Mesenteric fat pad (tissue), 1 donor: ENCODE measurements around the gene KCND3. TPM values are rescaled to one million over a fixed set of nuclear protein-coding genes. Genes with fewer than 3 reads are reported as not detected.
A peak's percentile ranks its signal among the peaks of the same experiment; 100 is the strongest.
"Not testable (repeated sequence)": the region's sequence is repeated elsewhere in the genome, so short reads cannot be mapped to it uniquely, and the experiment has no call there.

ENCODE experiments used
- DNase-seq: peaks from one replicate; pipeline ENCODE4 v3.0.0-alpha.2; 2020; ENCODE audit warnings: low spot score
- total RNA-seq: library from RNA; stranded (reverse); fragmentation: NEBNext Ultra II Directional; extraction: Animal tissue kit (Norgen Biotek cat#: 25700); gene quantifications from one replicate; pipeline ENCODE4 v1.2.1, GENCODE V29; 2021
- donor health status: DM: yes; HTN: yes; CAD: no.

The KCND3 gene
- total RNA-seq, 1 donor from 2014 or later, result 18.4 TPM

DNA sequence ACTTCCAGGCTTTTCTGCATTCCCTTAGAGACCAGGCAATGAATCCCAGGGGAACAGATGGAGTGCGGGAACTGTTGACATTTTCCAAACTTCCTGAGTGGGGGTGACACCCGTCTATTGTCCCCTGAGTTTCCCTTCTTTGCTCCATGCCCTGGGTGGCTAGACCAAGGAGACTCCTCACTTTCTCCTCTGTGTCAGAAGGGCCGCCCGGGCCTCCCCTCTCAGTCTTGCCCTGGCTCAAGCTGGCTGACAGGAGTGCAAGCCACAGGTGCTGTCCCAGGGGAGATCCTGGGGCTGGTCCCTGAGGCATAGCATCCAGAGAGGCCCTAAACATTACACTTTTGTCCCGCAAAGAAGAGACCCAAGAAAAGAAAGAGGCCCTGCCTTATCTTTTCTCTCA lies 170.9 kb downstream of the KCND3 start:
- DNase-seq, result peak; percentile 69

DNA sequence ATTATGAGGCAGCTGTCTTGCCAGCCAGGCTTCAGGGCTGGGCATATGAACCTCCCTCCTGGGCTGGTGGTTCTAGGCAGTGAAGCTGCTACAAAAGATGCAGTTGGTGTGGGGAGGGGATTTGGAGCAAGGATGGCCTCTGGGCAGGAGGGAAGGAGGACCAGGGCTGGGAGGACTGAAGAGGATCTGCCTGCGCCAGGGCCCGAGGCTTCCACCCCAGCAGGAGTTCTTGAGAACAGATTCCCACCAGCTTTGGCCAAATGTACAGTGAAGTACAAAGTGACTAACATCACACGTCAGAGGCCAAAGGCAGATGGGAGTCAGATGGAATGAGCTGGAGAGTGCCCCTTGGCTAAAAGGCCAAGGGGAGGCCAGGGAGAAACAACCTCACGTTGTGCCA lies 171.4 kb downstream of the KCND3 start:
- peak; percentile 75 for DNase-seq

DNA sequence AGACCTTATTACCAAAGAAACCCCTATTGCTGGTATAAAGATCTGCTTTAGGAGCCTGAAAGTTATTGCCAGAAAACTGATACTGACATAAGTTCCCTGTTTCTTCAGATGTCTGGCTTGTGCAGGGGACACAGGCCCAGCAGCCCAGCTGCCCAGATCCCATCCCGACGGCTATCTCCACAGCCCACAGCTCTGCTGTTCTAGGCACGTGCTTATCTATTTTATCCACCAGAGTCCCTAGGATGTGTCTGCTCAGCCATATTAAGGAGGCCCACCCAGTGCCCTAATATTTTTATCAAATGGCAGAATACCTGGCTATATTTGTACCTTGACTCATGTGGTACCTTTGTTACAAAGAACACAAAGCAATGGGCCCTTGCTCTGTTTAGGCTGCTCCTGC lies 174.8 kb downstream of the KCND3 start:
- DNase-seq, result no peak

DNA sequence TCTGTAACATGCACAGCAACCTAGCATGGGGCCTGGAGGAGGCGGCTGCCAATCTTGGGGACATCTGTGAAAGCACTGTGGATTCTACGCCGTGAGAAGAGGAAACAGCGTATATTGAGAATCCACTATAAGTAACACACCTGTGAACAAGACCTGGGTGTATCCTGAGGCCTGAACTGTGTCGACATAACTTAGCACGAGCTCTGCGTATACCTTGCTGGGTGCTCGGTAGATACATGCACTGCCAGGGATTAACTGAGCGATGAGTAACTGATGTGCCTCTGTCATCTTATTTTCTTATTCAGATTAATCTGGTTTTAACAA lies 175.2 kb downstream of the KCND3 start:
- no peak for DNase-seq

DNA sequence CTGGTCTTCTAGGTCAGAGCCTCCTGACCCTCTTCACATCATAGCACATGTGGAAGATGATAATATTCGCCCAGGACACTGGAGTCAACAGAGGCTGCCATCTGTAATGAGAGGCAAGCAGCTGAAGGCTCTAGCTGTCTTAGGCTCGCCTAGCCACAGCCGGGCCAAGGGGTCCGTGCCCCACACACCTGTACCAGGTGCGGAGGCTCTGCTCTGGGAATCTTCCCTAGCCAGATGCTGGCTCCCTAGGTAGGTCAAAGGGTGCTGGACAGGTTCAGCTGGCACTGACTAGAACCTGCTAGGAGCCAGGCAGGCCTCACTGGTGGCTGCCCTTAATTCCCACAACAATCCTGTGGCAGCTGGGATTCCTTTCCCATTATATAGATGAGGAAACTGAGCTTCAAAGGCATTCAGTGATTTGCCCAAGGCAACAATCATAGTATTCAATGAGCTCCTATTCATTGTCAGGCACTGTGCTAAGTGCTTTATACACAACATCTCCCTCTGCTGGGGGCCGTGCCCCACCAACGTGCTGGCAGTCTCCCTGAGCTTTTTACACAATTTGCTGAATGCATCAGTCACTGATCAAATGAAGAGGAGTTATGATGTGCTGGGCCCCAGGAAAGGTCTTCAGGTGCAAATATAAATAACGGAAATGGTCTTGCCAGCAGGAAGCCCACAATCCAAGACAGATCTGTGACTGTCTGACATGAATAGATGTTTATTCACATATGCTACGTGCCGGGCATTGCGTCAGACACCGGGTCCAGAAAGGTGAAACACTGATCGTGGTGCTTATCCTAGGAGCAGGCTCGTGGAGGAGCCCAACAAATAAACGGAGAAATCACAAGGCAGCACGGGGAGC lies 175.8 kb downstream of the KCND3 start:
- no peak for DNase-seq

DNA sequence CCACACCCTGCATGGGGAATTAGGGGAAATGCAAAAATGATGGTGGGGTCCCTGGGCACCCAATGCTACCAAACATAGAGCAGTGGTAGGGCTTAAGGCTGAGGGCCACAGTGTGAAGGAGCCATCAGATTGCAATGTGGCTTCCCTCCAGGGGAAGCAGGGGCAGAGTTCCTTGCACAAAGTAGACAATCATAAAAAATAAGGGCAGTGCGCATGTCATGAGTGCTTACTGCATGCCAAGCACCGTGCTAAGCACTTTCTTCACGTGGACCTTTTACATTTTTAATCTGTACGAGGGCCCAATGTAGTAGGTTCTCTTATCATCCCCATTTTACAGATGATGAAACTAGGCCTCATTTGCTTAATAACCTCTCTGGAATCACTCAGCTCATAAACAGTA lies 177.2 kb downstream of the KCND3 start:
- no peak for DNase-seq

DNA sequence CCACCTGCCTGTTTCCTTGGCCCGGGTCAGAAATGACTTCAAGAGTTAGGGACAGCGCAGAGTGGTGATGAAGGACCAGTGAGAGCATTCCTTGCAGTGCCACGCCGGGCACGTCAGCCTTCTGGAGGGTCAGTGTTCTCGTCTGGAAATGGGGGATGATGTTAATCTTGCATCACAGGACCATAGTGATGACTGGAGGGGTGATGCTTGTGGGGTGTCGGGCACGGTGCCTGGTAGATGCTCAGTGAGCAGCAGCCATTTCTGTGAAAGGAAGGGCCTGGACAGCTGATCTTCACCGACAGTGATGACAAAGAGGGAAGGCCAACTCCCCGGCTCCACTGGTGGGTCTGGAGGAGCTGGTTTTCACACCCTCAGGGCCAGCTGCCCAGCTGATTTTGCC lies 177.6 kb downstream of the KCND3 start:
- DNase-seq, result peak; percentile 85

DNA sequence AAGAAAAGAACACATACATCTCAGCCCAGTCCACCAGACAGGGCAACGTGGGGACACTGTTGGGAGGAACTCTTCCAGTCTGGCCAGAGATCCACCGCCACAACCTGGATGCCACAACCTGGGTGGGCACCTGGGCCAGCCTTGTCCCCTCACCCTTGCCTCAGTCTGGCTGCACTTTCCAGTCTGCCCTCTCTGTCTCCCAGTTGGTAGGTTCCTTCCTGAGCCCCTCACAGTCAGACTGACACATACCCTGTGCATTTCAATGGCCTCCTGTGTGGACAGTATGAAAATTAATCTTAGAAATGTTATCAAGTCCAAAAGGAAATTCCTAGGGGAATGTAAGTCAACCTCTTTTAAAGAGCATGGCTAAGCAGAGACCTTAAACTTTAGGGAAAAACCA lies 184.2 kb downstream of the KCND3 start:
- no peak for DNase-seq

DNA sequence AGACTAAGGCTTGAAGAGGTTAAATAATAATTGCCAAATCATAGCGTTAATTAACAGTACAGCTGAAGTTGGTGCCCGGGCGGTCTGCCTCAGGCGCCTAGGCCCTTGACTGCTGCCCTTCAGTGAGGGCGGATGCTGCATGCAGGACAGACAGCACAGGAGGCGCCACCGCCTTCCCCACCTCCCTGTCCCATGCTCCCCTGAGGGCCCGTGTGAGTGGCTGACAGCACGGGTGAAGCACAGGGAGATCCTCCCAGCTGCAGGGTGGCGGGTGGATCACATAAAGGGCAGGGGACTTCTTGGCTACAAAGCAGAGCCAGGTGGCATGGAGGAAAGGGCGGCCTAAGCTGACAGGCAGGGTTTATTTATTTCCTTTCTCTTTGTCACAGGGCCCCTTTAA lies 184.7 kb downstream of the KCND3 start:
- DNase-seq, result no peak

DNA sequence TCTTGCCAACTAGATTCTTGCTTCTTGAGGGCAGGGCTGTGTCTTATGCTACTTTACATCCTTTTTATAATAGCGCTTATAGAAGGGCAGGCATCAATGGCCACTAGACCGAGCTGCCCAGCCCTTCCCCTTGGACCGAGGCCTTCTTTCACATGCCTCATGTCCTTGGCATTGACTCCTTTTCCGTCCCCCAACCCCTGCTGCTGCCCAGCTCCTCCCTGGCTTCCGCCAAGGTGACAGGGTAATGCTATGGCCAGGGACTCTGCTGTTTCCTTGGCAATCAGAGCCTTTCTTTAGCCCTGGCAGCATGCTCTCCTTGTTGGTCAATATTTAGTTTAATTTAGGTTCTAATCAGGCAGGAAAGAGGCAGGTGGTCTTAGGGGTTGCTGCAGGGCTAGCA lies 185.5 kb downstream of the KCND3 start:
- DNase-seq, result no peak

DNA sequence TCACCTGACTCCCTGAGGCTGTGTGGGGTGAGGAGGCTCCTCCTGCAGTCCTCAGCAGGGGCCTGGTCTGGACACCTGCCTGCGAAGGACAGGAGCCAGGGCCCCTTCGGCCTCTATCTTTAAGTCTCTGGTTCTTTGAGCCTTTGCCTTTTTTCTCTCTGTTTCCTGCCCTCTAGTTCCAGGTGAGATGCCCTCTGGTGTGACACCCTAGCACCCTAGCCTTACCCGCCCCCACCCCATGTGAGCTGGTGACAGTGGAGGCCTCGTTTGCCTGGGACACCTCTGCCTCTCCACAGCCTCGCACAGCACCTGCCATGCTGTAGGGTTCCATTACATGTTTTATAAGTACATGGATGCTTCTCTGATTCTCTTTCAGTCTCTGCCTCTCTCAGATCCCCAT lies 186.5 kb downstream of the KCND3 start:
- DNase-seq, result no peak

DNA sequence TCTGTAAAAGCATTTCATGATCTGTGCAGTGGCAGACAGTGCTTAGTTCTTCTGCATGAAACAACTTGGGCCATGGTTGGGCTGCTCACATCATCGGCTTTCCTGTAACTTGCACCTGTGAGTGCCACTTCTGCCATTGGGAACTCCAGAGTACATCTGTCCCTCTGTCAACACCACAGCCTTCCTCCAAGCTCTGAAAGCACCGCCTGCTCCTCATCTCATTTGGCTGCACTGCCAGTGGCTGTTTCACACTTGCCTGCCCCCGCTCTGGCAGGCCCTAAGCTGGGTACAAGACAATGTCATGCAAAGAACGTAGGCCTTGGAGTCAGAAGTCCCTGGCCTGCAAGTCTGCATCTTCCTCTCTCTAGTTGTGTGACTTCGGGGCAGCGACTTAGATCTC lies 187.4 kb downstream of the KCND3 start:
- no peak for DNase-seq

DNA sequence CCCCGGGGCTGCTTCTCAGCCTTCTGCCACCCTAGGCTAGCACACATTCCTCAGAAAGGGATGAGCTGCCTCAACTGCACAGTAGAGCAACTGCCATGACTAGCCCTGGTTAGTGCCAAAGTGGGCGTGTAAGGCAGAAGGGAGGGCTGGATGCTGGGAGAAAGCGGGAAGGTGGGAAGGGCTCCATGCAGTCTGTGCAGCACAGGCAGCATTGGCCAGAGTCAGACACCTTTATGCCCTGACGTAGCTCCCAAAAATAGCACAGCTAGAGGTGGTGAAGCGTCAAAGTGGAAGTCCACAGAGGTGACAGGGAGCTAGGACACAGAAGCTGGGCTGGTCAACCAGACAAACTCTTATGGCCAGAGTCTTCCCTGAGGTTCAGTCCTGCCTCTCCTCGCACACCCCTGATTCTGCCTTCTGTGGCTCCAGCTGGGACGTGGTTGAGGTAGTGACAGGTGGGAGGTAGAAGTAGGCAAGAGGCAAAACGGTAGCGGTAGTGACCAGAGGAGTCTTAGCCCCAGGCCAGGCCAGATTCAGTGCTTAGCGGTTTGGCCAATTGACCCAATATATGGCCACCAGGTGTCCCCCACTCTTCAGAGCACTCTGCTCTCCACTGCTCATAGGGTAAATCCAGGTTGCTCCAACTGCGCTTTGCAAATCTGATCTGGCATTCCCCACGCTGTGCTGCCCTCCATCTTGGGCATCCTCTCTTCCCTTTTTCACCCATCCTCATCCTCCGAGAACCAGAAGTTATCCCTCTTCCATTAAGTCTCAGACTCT lies 188.2 kb downstream of the KCND3 start:
- DNase-seq, result no peak

DNA sequence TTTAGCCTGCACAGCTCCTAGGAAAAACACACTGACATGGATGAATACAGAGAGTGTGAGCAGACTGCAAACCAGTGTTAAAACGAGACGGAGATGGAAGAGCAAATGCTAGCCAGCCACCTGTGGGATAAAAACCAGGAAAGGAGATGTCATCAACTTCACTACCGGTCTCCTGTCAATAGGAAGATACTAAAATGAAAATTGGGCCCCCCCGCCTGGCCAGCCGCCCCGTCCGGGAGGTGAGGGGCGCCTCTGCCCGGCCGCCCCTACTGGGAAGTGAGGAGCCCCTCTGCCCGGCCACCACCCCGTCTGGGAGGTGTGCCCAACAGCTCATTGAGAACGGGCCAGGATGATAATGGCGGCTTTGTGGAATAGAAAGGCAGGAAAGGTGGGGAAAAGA lies 189.7 kb downstream of the KCND3 start:
- not testable (repeated sequence) for DNase-seq

DNA sequence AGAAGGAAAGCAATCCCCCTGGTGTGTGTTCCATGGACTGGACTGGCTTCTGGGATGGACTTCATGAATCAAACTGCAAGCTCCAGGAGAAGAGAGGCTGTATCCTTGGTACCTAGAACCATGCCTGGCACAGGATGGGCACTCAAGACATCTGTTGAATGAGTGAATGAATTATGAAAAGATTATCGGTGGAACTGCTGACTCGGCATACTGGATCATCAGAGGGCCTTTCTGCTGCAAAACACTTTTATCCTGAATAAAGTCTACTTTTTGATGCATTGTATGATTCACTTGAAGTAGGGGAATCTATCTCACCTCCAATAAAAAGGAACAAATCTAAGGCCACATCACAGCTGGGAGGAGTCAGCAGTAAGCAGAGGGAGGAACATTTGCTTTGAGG lies 190.9 kb downstream of the KCND3 start:
- DNase-seq, result no peak

DNA sequence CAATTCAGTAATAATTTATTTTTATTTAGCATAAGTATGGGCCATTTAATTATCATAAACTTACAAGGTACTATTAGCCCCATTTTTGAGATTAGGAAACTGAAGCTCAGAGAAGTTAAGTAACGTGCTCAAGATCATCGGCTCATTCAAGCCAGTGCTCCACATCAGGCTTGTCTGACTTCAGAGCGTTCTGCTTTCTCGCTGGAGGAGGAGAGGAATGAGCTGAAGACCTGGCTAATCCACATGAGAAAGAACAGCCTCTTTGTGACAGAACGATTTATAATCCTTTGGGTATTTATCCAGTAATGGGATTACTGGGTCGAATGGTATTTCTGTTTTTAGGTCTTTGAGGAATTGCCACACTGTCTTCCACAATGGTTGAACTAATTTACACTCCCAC lies 194.1 kb downstream of the KCND3 start:
- DNase-seq, result no peak

DNA sequence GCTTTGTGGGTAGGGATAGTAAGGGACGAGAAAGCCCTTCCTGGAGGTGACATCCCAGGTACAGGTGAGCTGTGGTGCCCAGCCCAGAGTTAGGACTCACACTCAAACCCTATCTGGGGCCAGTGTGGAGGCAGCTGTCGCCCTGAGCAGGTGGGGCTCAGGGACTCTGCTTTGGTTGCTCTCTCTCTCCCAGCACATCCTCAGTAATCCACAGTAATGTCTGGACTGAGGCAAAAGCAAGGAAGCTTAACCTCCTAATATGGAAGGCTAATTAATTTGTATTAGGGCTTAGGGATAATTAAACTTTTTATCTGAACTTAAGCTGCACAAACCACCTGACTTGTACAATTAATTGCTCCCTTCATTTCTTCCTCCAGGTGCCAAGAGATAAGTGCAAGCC lies 195.5 kb downstream of the KCND3 start:
- no peak for DNase-seq

DNA sequence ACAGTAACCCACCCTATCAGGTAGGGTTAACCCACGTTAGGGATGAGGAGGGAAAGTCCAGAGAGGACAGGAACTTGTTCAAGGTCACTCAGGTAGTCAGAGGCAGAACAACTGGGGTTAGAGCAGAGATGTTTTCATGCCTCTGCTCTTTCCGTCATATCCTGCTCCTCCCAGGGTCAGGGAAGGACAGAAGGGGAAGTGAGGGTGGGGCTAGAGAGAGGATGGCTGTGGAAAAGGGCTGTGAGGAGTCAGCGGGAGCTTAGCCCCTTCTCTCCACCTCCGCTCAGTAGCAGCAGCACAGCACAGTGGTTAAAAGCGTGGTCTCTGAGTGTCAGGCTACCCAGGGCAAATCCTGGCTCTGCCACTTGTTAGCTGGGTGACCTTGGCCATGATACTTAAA lies 197.2 kb downstream of the KCND3 start:
- no peak for DNase-seq

DNA sequence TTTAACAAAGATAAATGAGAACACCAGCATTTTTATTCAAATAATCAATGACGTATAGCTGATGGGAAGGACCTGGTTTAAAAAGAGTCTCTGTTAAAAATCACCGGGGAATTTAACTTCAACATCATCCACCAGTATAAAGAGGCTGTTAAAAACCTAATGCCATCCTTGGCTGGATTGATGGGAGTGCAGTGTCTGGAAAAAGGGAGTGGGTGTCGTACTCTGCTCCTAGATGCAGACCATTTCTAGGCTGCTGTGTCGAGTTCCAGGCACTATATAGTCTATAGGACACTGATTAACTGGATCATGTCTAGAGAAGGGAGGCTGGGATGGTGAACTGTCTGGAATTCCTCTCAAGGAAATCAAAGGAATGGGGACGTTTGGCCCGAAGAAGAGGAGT lies 197.7 kb downstream of the KCND3 start:
- no peak for DNase-seq

DNA sequence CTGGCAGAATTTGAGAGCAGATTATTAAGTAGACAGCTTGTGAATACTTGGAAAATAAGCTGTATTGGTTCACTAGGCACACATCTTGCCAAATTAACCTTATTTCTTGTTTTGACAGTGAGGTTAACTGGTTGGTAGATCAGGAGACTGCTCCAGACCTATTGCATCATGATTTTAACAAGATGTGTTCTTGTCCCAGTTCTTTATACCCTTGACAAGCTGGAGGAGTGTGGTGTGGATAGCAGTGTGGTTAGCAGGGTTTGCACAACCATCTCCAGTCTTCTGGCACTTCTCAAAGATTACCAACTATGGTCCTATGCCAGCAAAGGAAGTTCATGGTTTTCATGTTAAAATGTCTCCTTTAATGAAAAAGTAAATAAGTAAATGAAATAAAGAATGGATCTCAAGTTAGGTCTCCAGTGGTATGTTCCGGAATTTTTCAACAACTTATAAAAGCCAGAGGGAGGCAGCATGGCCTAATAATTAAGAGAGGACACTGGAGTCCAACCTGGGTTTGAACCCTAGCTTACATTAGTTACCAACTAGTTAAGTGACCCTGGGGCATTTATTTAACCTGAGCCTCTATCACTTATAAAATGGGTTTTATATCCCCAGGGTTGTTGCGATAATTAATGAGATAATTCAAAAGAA lies 199.7 kb downstream of the KCND3 start:
- no peak for DNase-seq

DNA sequence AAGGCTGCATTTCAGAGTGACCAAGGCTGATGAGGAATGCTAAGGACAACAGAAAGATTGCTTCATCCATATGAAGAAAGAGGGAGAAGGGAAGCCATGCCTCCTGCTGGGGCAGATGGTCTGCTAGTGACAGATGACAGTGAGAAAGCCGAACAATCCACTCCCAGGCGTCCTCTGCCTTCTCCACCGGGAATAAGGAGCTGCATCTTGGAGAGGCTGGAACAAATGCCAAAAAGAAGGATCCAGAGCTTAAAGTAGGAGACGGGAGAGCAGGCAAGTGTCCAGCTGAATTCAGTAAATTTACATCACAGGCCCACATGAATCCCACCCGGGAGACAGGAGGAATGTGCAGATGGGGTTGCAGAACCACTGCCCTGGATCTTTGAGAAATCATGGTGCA lies 200.3 kb downstream of the KCND3 start:
- DNase-seq, result no peak

DNA sequence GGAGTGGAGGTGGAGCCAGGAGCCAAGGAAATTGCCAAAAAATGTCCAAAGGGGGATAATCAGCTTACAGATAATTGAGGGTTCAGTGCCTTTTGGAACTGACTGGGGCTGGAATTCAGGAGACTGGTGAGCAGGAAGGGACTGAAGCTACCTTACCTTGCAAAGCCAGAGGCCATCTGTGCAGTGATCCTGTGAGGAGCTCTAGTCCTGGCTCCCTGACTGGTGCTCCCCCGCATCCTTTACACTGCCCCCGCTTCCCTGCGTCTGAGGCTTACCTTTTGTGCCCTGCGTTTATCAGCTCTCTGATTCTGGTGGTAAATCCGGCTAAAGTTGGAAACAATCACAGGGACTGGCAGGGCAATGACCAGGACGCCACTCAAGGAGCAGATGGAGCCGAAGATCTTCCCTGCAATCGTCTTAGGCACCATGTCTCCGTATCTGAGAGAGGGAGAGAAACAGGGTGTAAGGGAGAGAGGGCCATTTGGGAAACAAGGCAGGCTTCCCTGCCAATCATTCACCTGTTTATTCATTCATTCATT lies 202.7 kb downstream of the KCND3 start:
- no peak for DNase-seq
